Measurements from ENCODE around the gene NAA80.
"Not testable (repeated sequence)": the region's sequence is repeated elsewhere in the genome, so short reads cannot be mapped to it uniquely, and the experiment has no call there.

Gene NAA80

GRCh38 chr3:50288387-50289007 is 10.7 kb downstream of the NAA80 start:
- no peak for DNase-seq

GRCh38 chr3:50287262-50287661 is 11.9 kb downstream of the NAA80 start:
- DNase-seq: no peak

GRCh38 chr3:50286322-50287227 is 12.6 kb downstream of the NAA80 start:
- DNase-seq: no peak

- not testable (repeated sequence) for DNase-seq
Observed at GRCh38 chr3:50284121-50284520, 15.1 kb downstream of the NAA80 start.

GRCh38 chr3:50279255-50280016 is 19.8 kb downstream of the NAA80 start:
- no peak for DNase-seq

- no peak for DNase-seq
Observed at GRCh38 chr3:50278880-50279224, 20.4 kb downstream of the NAA80 start, which contains the start of gene LSMEM2. Gene LSMEM2, plus strand, starts transcription at chr3:50279087. Its CDS starts 27 bp downstream, at chr3:50279114.

GRCh38 chr3:50278123-50278879 is 20.9 kb downstream of the NAA80 start:
- DNase-seq: no peak

- no peak for DNase-seq
Observed at GRCh38 chr3:50276762-50277101, 22.5 kb downstream of the NAA80 start.

- DNase-seq: no peak
Observed at GRCh38 chr3:50275996-50276761, 23.0 kb downstream of the NAA80 start.

- no peak for DNase-seq
Observed at GRCh38 chr3:50275141-50275995, 23.8 kb downstream of the NAA80 start.

- DNase-seq: peak; percentile 70
Observed at GRCh38 chr3:50274371-50275104, 24.7 kb downstream of the NAA80 start.

- no peak for DNase-seq
Observed at GRCh38 chr3:50273689-50274065, 25.5 kb downstream of the NAA80 start.

- DNase-seq: peak; percentile 89
Observed at GRCh38 chr3:50272911-50273688, 26.1 kb downstream of the NAA80 start.

GRCh38 chr3:50272538-50272910 is 26.7 kb downstream of the NAA80 start:
- DNase-seq: not testable (repeated sequence)

- DNase-seq: no peak
Observed at GRCh38 chr3:50271314-50271936, 27.8 kb downstream of the NAA80 start.

GRCh38 chr3:50270422-50271224 is 28.6 kb downstream of the NAA80 start:
- no peak for DNase-seq

GRCh38 chr3:50269977-50270413 is 29.2 kb downstream of the NAA80 start:
- no peak for DNase-seq

- DNase-seq: no peak
Observed at GRCh38 chr3:50269460-50269859, 29.7 kb downstream of the NAA80 start.

Measured in OCI-M1 (cell line).